ENCODE data around the gene CAPN13. TPM values are rescaled to one million over a fixed set of nuclear protein-coding genes. Genes with fewer than 3 reads are reported as not detected.

The CAPN13 gene
- total and polyA plus RNA-seq, 10 of the 15 experiments (the other 5 are each of a cell fraction or from before 2014, with no cell fraction given) = 0.03 to 0.10 (median 0.06) TPM; not detected in 7

GRCh38 chr2:30706534-30707303, 100.5 kb downstream of the CAPN13 start:
- ChIA-PET SMC1A (ENCODE audit: uncharacterized antibody, unreplicated experiment) (interaction anchor here (0.6 to 13.9 kb wide), 24 partner anchors 10 to 1525 kb away, joined by 3 to 379 read pairs (median 4); no protein-coding TSS in a partner anchor), RAD21 (ENCODE audit: unreplicated experiment) (interaction anchor here (0.7 to 13.0 kb wide), 14 partner anchors 13 to 547 kb away, joined by 3 to 420 read pairs (median 4); no protein-coding TSS in a partner anchor), CTCF (interaction anchor here (0.7 to 16.4 kb wide), 30 partner anchors 10 to 618 kb away, joined by 3 to 724 read pairs (median 4); no protein-coding TSS in a partner anchor), POLR2A (interaction anchor here (0.5 to 2.3 kb wide), 2 partner anchors 419 to 498 kb away, joined by 5 read pairs; no protein-coding TSS in a partner anchor)
- intact Hi-C loops (cut with micrococcal nuclease; ENCODE audit: unreplicated experiment) = loop anchor here (1.0 to 10.0 kb wide), 5 partner anchors 282 to 616 kb away; no protein-coding TSS in a partner anchor
- H2AFZ ChIP-seq (ENCODE audit: control insufficient read depth, low read depth, low read length) = no peak overlapping the region; the same call in 1 of the 2 replicates
- peaks cover 8% of the 10 kb centered on the region for H3K9me3 ChIP-seq (replicated peaks; ENCODE audit: control insufficient read depth, insufficient read depth, low read length)
- TF ChIP-seq RCOR1 (conservative IDR thresholded peaks at IDR 0.05; ENCODE audit: low read depth, low read length) = 0 out of 2 replicates have a peak, but pooled peaks have one; percentile 50
- TF ChIP-seq SMARCA5 (IDR thresholded peaks at IDR 0.05) = 0 out of 2 replicates have a peak, but pooled peaks have one; percentile 35
- TF ChIP-seq ZNF217 (IDR thresholded peaks at IDR 0.05) = no peak
- TF ChIP-seq RAD21 (IDR thresholded peaks at IDR 0.05; ENCODE audit: insufficient read depth, low read depth, low read length) = peak; percentile 97
- TF ChIP-seq BHLHE40 (IDR thresholded peaks at IDR 0.05; ENCODE audit: borderline replicate concordance in 1 of 2, low read depth in 2 of 2, low read length in 1 of 2) = 0 out of 4 replicates have a peak, but pooled peaks have one; percentile 5 to 20
- 0 out of 2 replicates have a peak, but pooled peaks have one; percentile 32 for TF ChIP-seq FOXM1 (IDR thresholded peaks at IDR 0.05; ENCODE audit: low read depth, low read length)
- TF ChIP-seq CBX3 (IDR thresholded peaks at IDR 0.05; ENCODE audit: borderline replicate concordance, low read depth) = no peak
- TF ChIP-seq LARP7 (IDR thresholded peaks at IDR 0.05) = peak; percentile 40; the same call in 1 of the 2 replicates
- TF ChIP-seq BRCA1 (IDR thresholded peaks at IDR 0.05; ENCODE audit: low read depth, low read length) = no peak
- no peak for TF ChIP-seq ZNF274 (IDR thresholded peaks at IDR 0.05; ENCODE audit: insufficient read depth, insufficient read length)
- TF ChIP-seq ESRRA (IDR thresholded peaks at IDR 0.05; ENCODE audit: low read length) = no peak
- peak; percentile 71 for TF ChIP-seq PKNOX1 (IDR thresholded peaks at IDR 0.05)
- TF ChIP-seq NFYA (IDR thresholded peaks at IDR 0.05; ENCODE audit: borderline replicate concordance, low read depth, low read length) = no peak
- peak; percentile 76 to 93 (median 77) for TF ChIP-seq CTCF (IDR thresholded peaks at IDR 0.05 in 2 of 3, conservative IDR thresholded peaks at IDR 0.05 in 1 of 3; ENCODE audit: control insufficient read depth in 2 of 3, extremely low read depth in 1 of 3, insufficient read depth in 1 of 3, low read depth in 3 of 3, low read length in 3 of 3)
- peak; percentile 73; the same call in 1 of the 2 replicates for TF ChIP-seq YY1 (IDR thresholded peaks at IDR 0.05; ENCODE audit: low read depth, low read length)
- 0 out of 2 replicates have a peak, but pooled peaks have one; percentile 8 for TF ChIP-seq CREB1 (IDR thresholded peaks at IDR 0.05; ENCODE audit: low read depth)
- TF ChIP-seq SMC3 (IDR thresholded peaks at IDR 0.05; ENCODE audit: borderline replicate concordance, low read length) = peak; percentile 98
- no peak for TF ChIP-seq EED (IDR thresholded peaks at IDR 0.05; ENCODE audit: low read depth)
- peak; percentile 48; the same call in 1 of the 2 replicates for TF ChIP-seq IRF4 (IDR thresholded peaks at IDR 0.05; ENCODE audit: low read depth, low read length)
- BruUV-seq (replicated peaks) = no TSS peak
- no peaks in the 10 kb centered on the region for H3K36me3 ChIP-seq (ENCODE audit: control insufficient read depth in 2 of 2, insufficient read depth in 2 of 2, low read length in 1 of 2)
- in situ Hi-C loops (cut with MboI) = loop anchor here (5.0 kb wide), 3 partner anchors 259 to 539 kb away; partner anchors contain the start of gene LCLAT1
- no peak overlapping the region for H3K27ac ChIP-seq (ENCODE audit: control insufficient read depth, insufficient read depth)
- H3K79me2 ChIP-seq (ENCODE audit: control insufficient read depth, insufficient read depth, low read length) = no peaks in the 10 kb centered on the region
- 42% methylated on average over 12 of the region's 12 CpGs for WGBS (ENCODE audit: insufficient coverage, insufficient replicate concordance, low lambda C conversion rate, missing lambda C conversion rate)
- no peaks in the 10 kb centered on the region for H3K27me3 ChIP-seq (replicated peaks in 1 of 2; ENCODE audit: control insufficient read depth in 2 of 2, insufficient read depth in 2 of 2, low read length in 1 of 2)
- no peaks in the 10 kb centered on the region for H3K4me1 ChIP-seq (ENCODE audit: control insufficient read depth, insufficient read depth, low read length)
- ATAC-seq (peak; percentile 88), FAIRE-seq (peak; percentile 89), DNase-seq (ENCODE audit: low read depth, low spot score) (peak; percentile 27)
- no peaks in the 10 kb centered on the region for H4K20me1 ChIP-seq (ENCODE audit: control insufficient read depth, insufficient read depth)
- no peak overlapping the region; the same call in 1 of the 2 replicates for H3K4me2 ChIP-seq (ENCODE audit: control insufficient read depth, insufficient read depth)
- H3K4me3 ChIP-seq = no peak overlapping the region
- H3K9ac ChIP-seq (ENCODE audit: control insufficient read depth, insufficient read depth, low read length) = no peak overlapping the region

All from GM12878 (cell line).